ENCODE data around the gene SETD1A. TPM values are rescaled to one million over a fixed set of nuclear protein-coding genes. Genes with fewer than 3 reads are reported as not detected.

Gene SETD1A
- total and polyA plus RNA-seq, 2 experiments from 2014 or later: 2.3 to 4.0 TPM

DNA sequence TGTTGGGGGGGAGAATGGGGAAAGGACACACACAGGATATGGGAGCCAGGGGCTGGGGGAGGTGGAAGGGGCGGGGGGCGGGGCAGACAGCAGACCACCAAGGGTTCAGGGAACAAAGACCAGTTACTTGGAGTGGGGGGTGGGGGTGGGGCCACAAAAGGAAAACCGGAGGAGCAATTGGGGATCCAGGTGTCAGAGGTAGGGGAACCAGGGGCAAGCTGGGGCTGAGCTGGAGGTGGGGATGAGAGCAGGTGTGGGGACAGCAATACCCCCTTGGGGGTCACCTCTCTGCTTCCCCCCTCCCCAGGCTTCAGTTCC is 10.1 kb upstream of the SETD1A start:
- peaks cover 20% of the 10 kb centered on the region for H3F3A ChIP-seq (ENCODE audit: insufficient read depth)
- no peak overlapping the region for H2AFZ ChIP-seq
- no peaks in the 10 kb centered on the region for H3K9me2 ChIP-seq (ENCODE audit: insufficient read depth)
- TF ChIP-seq EZH2 (IDR thresholded peaks at IDR 0.05; ENCODE audit: insufficient read depth, poor library complexity, severe bottlenecking) (no peak), EZH2phosphoT487 (IDR thresholded peaks at IDR 0.05; ENCODE audit: insufficient read depth, low read depth) (no peak)
- H3K4me3 ChIP-seq: no peak overlapping the region
- in situ Hi-C loops (cut with MboI): no loop called here
- peak overlapping the region; percentile 88 for H3K9ac ChIP-seq
- no peak overlapping the region for H3K4me2 ChIP-seq (ENCODE audit: unreplicated experiment)
- H3K4me1 ChIP-seq (ENCODE audit: insufficient read depth): peaks cover 17% of the 10 kb centered on the region; the same call in 1 of the 2 replicates
- no peaks in the 10 kb centered on the region for H3K9me3 ChIP-seq (ENCODE audit: low read depth)
- H4K20me1 ChIP-seq (ENCODE audit: insufficient read depth): no peaks in the 10 kb centered on the region
- WGBS, 2 experiments (ENCODE audit: low coverage in 1 of 2, low lambda C conversion rate in 2 of 2, missing lambda C conversion rate in 2 of 2): 40 to 74% methylated on average over 1 to 3 of the region's 3 CpGs
- peaks cover 15% of the 10 kb centered on the region for H3K79me2 ChIP-seq (ENCODE audit: insufficient read depth)
- H3K27ac ChIP-seq: peak overlapping the region; percentile 65; the same call in 1 of the 2 replicates
- peaks cover 13% of the 10 kb centered on the region; the same call in 1 of the 2 replicates for H3K36me3 ChIP-seq (ENCODE audit: low read depth)
- DNase-seq: no peak
- no peaks in the 10 kb centered on the region for H3K27me3 ChIP-seq (replicated peaks; ENCODE audit: insufficient read depth)

- Histone ChIP-seq H3K27ac (peak overlapping the region; percentile 65), H3K79me2 (ENCODE audit: insufficient read depth) (peaks cover 15% of the 10 kb centered on the region), H3K4me3 (peak overlapping the region; percentile 95), H3K4me2 (ENCODE audit: unreplicated experiment) (peak overlapping the region; percentile 90), H3K9me3 (ENCODE audit: low read depth) (no peaks in the 10 kb centered on the region), H3K9me2 (ENCODE audit: insufficient read depth) (no peaks in the 10 kb centered on the region), H3K36me3 (ENCODE audit: low read depth) (peaks cover 9% of the 10 kb centered on the region; the same call in 1 of the 2 replicates), H3K27me3 (replicated peaks; ENCODE audit: insufficient read depth) (no peaks in the 10 kb centered on the region), H4K20me1 (ENCODE audit: insufficient read depth) (no peaks in the 10 kb centered on the region), H3F3A (ENCODE audit: insufficient read depth) (peaks cover 20% of the 10 kb centered on the region), H3K4me1 (ENCODE audit: insufficient read depth) (peaks cover 17% of the 10 kb centered on the region; the same call in 1 of the 2 replicates), H2AFZ (peak overlapping the region; percentile 68), H3K9ac (peak overlapping the region; percentile 88)
- 22 to 25% methylated on average over 37 to 44 of the region's 44 CpGs for WGBS, 2 experiments (ENCODE audit: low coverage in 1 of 2, low lambda C conversion rate in 2 of 2, missing lambda C conversion rate in 2 of 2)
- peak; percentile 98 for DNase-seq
- TF ChIP-seq EZH2 (IDR thresholded peaks at IDR 0.05; ENCODE audit: insufficient read depth, poor library complexity, severe bottlenecking): no peak
- TF ChIP-seq EZH2phosphoT487 (IDR thresholded peaks at IDR 0.05; ENCODE audit: insufficient read depth, low read depth): no peak
- in situ Hi-C loops (cut with MboI): no loop called here
These were observed 9.5 kb upstream of the SETD1A start for GRCh38 chr16:30947859-30948666.

DNA sequence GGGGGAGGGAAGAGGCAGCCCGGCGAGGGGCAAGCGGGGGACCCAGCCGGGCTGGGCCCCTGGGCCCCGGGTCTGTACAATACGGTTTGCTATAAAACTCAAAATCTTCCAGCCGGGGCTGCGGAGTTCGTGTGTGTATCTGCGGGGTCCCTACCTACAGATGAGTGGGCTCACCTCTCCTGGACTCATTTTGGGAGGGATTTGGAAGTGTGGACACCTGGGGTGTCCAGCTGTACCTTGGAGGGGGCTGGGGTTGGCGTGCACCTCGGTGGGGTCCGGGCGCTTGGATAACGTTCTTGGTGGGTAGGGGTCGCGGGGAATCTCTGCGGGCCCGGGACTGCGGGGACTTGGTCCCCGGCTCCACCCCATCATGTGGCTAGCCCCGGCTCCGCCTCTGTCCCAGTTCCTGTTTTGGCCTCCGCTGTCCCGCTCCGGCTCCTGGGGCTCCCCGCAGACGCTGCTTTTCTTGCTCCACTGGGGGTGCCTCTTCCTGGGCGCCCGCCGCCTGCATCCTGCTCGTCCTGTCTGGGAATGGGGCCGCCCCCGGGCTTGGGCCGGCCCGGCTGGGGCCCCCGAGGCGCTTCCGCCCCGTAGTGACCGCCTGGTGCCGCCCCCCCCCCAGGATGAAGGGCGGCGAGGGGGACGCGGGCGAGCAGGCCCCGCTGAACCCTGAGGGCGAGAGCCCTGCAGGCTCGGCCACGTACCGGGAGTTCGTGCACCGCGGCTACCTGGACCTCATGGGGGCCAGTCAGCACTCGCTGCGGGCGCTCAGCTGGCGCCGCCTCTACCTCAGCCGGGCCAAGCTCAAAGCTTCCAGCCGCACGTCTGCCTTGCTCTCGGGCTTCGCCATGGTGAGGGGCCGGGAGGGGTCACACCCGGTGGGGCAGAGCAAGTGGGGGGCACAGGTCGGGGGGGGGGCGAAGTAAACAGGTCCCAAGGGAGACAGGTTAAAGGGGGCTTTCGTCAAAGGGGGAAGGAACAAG is 8.6 kb upstream of the SETD1A start, which contains the start of gene ORAI3:
Gene ORAI3, plus strand, starts transcription at position 402 of the 983 bp plus-strand sequence. Its CDS starts 222 bp downstream, at position 624.
- peak; percentile 86 for DNase-seq
- Histone ChIP-seq H2AFZ (peak within 1 kb of the TSS; percentile 68), H4K20me1 (ENCODE audit: insufficient read depth) (no peaks in the 10 kb centered on the region), H3K9me2 (ENCODE audit: insufficient read depth) (no peaks in the 10 kb centered on the region), H3K27me3 (replicated peaks; ENCODE audit: insufficient read depth) (no peaks in the 10 kb centered on the region), H3K9me3 (ENCODE audit: low read depth) (no peaks in the 10 kb centered on the region), H3K4me1 (ENCODE audit: insufficient read depth) (peaks cover 17% of the 10 kb centered on the region; the same call in 1 of the 2 replicates), H3K9ac (peak within 1 kb of the TSS; percentile 88), H3K79me2 (ENCODE audit: insufficient read depth) (peaks cover 15% of the 10 kb centered on the region), H3F3A (ENCODE audit: insufficient read depth) (peaks cover 20% of the 10 kb centered on the region), H3K4me2 (ENCODE audit: unreplicated experiment) (peak within 1 kb of the TSS; percentile 90), H3K27ac (peak within 1 kb of the TSS; percentile 65), H3K4me3 (peak within 1 kb of the TSS; percentile 95), H3K36me3 (ENCODE audit: low read depth) (peaks cover 9% of the 10 kb centered on the region; the same call in 1 of the 2 replicates)
- 0 to 1% methylated on average over 47 to 53 of the region's 70 CpGs for WGBS, 2 experiments (ENCODE audit: low coverage in 1 of 2, low lambda C conversion rate in 2 of 2, missing lambda C conversion rate in 2 of 2)
- TF ChIP-seq EZH2 (IDR thresholded peaks at IDR 0.05; ENCODE audit: insufficient read depth, poor library complexity, severe bottlenecking) (no peak), EZH2phosphoT487 (IDR thresholded peaks at IDR 0.05; ENCODE audit: insufficient read depth, low read depth) (no peak)
- in situ Hi-C loops (cut with MboI): no loop called here
